ENCODE measurements around the gene ADAMTS13. TPM values are rescaled to one million over a fixed set of nuclear protein-coding genes. Genes with fewer than 3 reads are reported as not detected.

Gene ADAMTS13
- total and polyA plus RNA-seq, 10 donors, result 1.1 to 4.8 (median 2.7) TPM

DNA sequence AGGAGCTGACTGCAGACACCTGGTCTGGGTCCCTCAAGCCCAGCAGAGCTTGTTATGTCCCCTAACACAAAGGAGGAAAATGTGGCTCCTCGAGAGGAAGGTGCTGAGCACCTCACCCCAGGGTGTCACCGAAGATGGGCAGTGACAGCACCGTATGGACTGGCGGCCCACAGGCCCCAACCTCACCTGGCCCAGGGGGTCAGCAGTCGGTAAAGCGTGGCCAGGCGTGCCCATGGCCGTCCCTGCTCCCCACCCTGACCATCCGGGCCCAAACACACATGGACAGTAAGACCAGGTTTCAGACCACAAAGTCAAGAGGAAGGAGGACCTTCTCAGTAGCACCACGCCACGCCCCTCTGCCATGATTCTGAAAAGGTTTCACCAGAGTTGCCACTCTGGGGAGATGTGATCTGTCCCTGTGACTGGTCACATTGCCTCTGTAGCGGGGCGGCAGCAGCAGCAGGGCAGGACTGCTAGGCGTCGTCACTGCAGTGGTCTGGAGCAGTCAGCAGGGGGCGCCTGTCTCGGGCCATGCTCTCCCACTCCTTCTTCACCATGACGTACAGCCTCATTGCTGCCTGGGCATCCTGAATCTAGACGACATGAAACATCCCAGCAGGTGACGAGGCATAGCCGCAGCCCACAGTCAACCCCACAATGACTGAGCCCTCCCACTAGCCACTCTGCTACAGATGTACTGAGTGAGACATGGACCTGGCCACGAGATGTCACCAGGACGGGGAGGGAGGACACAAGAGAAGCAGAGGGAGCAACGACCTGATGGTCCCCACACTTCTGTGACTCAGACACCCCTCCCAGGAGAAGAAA, 15.5 kb upstream of the ADAMTS13 start:
- peaks cover 0 to 98% (median 70%) of the 10 kb centered on the region in 6 donors for H3K36me3 ChIP-seq
- H3K27ac ChIP-seq, result peak overlapping the region in 1 of 8 donors; percentile 17
- intact Hi-C loops (cut with DNase I; ENCODE audit: low total_unique reads), result loop anchor here (2.0 to 10.0 kb wide), 2 partner anchors 80 to 222 kb away; no protein-coding TSS in a partner anchor
- H3K27me3 ChIP-seq (replicated peaks in 1 of 7), result no peaks in the 10 kb centered on the region
- TF ChIP-seq POLR2AphosphoS5 (IDR thresholded peaks at IDR 0.05) (peak; percentile 43 to 66 (median 56)), CTCF (IDR thresholded peaks at IDR 0.05 in 8 of 11, conservative IDR thresholded peaks at IDR 0.05 in 3 of 11) (peak; percentile 82 to 96 (median 92)), POLR2A (IDR thresholded peaks at IDR 0.05) (no peak)
- WGBS, 5 donors, result 50 to 69% (median 58%) methylated on average over 15 to 24 of the region's 24 CpGs
- H3K9me3 ChIP-seq, result no peaks in the 10 kb centered on the region
- H3K4me3 ChIP-seq, result no peak overlapping the region
- H3K4me1 ChIP-seq, result peaks cover 0 to 12% (median 2%) of the 10 kb centered on the region in 6 donors
- DNase-seq, result peak; percentile 93

GRCh38 chr9:133408042-133408441, 14.1 kb upstream of the ADAMTS13 start:
- Histone ChIP-seq H3K9me3 (no peaks in the 10 kb centered on the region), H3K27me3 (replicated peaks in 1 of 7) (no peaks in the 10 kb centered on the region), H3K4me1 (peaks cover 0 to 12% (median 2%) of the 10 kb centered on the region in 6 donors), H3K4me3 (no peak overlapping the region), H3K36me3 (peaks cover 0 to 98% (median 83%) of the 10 kb centered on the region in 6 donors), H3K27ac (no peak overlapping the region)
- DNase-seq, result no peak
- 88 to 100% (median 93%) methylated on average over 1 of the region's 1 CpG for WGBS, 5 donors
- TF ChIP-seq CTCF (IDR thresholded peaks at IDR 0.05 in 8 of 11, conservative IDR thresholded peaks at IDR 0.05 in 3 of 11), result no peak
- no peak for TF ChIP-seq POLR2AphosphoS5 (IDR thresholded peaks at IDR 0.05)
- TF ChIP-seq POLR2A (IDR thresholded peaks at IDR 0.05), result no peak
- intact Hi-C loops (cut with DNase I; ENCODE audit: low total_unique reads), result loop anchor here (10.0 kb wide), 1 partner anchor 223 kb away; no protein-coding TSS in a partner anchor

DNA sequence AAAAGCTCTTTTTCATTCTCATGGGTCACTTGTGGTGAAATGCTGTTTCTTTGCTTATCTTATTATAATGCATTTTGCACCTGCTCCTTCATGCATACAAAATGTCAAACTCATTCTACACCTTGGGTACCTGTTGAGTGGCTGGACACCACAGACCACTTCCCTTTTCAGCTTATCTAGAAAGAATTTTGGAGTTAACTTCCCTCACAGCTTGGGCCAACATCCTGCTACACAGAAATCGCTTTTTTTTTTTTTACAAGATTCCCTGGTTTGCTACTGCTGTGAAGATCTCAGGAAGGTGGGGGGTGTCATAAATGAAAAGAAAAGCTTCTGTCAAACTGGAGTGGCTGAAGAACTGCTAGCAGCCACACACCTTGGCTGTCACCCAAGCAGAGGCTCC, 7.0 kb upstream of the ADAMTS13 start:
- Histone ChIP-seq H3K4me3 (no peak overlapping the region), H3K4me1 (peaks cover 13 to 62% (median 45%) of the 10 kb centered on the region in 6 donors), H3K27ac (no peak overlapping the region), H3K36me3 (peaks cover 0 to 61% (median 50%) of the 10 kb centered on the region in 6 donors), H3K27me3 (replicated peaks in 1 of 7) (no peaks in the 10 kb centered on the region), H3K9me3 (no peaks in the 10 kb centered on the region)
- no peak for TF ChIP-seq POLR2AphosphoS5 (IDR thresholded peaks at IDR 0.05)
- no peak for TF ChIP-seq CTCF (IDR thresholded peaks at IDR 0.05 in 8 of 11, conservative IDR thresholded peaks at IDR 0.05 in 3 of 11)
- no peak for TF ChIP-seq POLR2A (IDR thresholded peaks at IDR 0.05)
- WGBS, 5 donors, result 27 to 49% (median 44%) methylated on average over 1 of the region's 1 CpG
- intact Hi-C loops (cut with DNase I; ENCODE audit: low total_unique reads), result no loop called here
- no peak for DNase-seq
